MCF 10A (cell line): ENCODE results near the gene HS1BP3. TPM values are rescaled to one million over a fixed set of nuclear protein-coding genes. Genes with fewer than 3 reads are reported as not detected.

Experiments used
- BruUV-seq: library from RNA; stranded (reverse); fragments of 400-500 nt; replicated peaks from 2 replicates; lab custom pipeline; 2021; lab: Mats Ljungman, UMichigan
- CTCF ChIA-PET: fragments of 300-600 bp; sonication (Branson Sonifier 250); formaldehyde crosslinking; extraction: SDS; loops from one replicate; lab custom pipeline; 2021; ENCODE audit warnings: antibody characterized with exemption, inconsistent platforms; lab: Yijun Ruan, JAX
- POLR2A ChIA-PET: fragments of 300-600, 350-650 bp; sonication (Branson Sonifier 250); formaldehyde crosslinking; extraction: SDS; loops from one replicate; lab custom pipeline; 2020; ENCODE audit warnings: antibody characterized with exemption, inconsistent platforms; lab: Yijun Ruan, JAX
- DNase-seq: peaks from one replicate; pipeline ENCODE4 v3.0.0-alpha.2; 2018; ENCODE audit not compliant: unreplicated experiment
- H3K27ac Mint-ChIP-seq: one replicate; pipeline ENCODE4 v1.8.0; 2022; ENCODE audit warnings: mild to moderate bottlenecking, low read depth, mixed read lengths; ENCODE audit not compliant: unreplicated experiment
- H3K27me3 Mint-ChIP-seq: one replicate; pipeline ENCODE4 v1.8.0; 2022; ENCODE audit warnings: mixed read lengths; ENCODE audit not compliant: insufficient read depth, unreplicated experiment
- H3K36me3 Mint-ChIP-seq: one replicate; pipeline ENCODE4 v1.8.0; 2022; ENCODE audit warnings: mild to moderate bottlenecking, moderate library complexity, mixed read lengths; ENCODE audit not compliant: insufficient read depth, unreplicated experiment
- H3K4me1 Mint-ChIP-seq: one replicate; pipeline ENCODE4 v1.8.0; 2022; ENCODE audit warnings: mixed read lengths; ENCODE audit not compliant: insufficient read depth, unreplicated experiment
- H3K4me3 Mint-ChIP-seq: one replicate; pipeline ENCODE4 v1.8.0; 2022; ENCODE audit warnings: mild to moderate bottlenecking, moderate library complexity, mixed read lengths; ENCODE audit not compliant: unreplicated experiment
- H3K9me3 Mint-ChIP-seq: one replicate; pipeline ENCODE4 v1.8.0; 2022; ENCODE audit warnings: mixed read lengths; ENCODE audit not compliant: unreplicated experiment
- intact Hi-C: fragments of 100-400 bp; cut with micrococcal nuclease; formaldehyde crosslinking; loops from 2 replicates; pipeline ENCODE4 v1.14.1; 2022
- total RNA-seq: library from RNA; stranded (reverse); gene quantifications from 2 replicates; pipeline ENCODE4 v1.2.3, GENCODE V29; 2022
- TF ChIP-seq, protein P1 (sequence below): fragments of 200-600 bp; IDR thresholded peaks from one replicate; pipeline ENCODE4 v1.8.0; 2022; ENCODE audit warnings: antibody characterized with exemption, mild to moderate bottlenecking; ENCODE audit not compliant: unreplicated experiment

Gene HS1BP3
- total RNA-seq, 1 experiment from 2014 or later: 10.0 TPM

DNA sequence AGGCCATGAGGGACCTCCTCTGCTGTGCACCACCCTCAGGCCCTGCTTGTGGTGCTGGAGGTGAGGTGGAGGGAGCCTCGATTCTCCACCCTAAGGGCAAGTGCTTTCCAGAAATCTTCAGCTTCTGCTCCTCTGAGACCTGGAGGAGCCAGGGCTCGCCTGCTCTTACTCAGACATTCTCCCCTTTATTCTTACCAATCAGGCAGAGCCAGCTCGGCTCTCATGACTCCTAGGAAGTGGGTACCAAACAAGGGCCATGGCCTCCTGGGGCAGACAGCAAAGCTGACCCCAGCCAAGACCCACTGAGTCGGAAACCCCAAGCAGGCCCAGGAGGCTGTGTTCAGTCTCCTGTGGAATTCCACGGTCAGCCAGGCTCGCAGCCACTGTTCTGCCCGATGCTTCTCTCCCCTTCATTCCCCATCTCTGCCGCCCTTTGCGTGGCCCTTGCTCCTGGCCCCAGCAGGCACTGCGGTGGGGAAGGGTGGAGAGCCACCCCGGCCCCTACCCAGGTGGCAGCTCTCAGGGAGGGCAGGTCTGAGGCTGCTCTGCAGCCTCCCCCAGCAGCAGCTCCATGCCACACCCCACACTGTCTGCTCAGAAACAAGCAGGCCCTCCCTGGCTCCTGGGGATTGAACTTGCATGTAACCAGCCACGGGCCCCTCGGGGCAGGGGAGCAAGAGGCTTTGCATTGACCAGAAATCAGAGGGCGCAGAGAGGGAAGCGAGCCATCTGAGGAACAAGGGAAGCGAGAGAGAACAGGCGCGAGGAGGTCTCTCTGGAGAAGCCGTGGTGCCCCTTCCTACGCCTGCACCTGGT is 24.0 kb downstream of the HS1BP3 start:
- Mint-ChIP-seq H3K36me3 (peaks cover 13% of the 10 kb centered on the region), H3K4me1 (no peaks in the 10 kb centered on the region), H3K4me3 (no peak overlapping the region), H3K27ac (no peak overlapping the region), H3K27me3 (no peaks in the 10 kb centered on the region), H3K9me3 (no peaks in the 10 kb centered on the region)
- POLR2A ChIA-PET: interaction anchor here (1.1 kb wide), 1 partner anchor 14 kb away, joined by 4 read pairs; no protein-coding TSS in a partner anchor
- DNase-seq: no peak
- no TSS peak for BruUV-seq
- intact Hi-C loops: no loop called here
- CTCF ChIA-PET: interaction anchor here (0.6 to 3.4 kb wide), 5 partner anchors 9 to 230 kb away, joined by 3 to 15 read pairs (median 3); no protein-coding TSS in a partner anchor
- TF ChIP-seq, protein P1, sequence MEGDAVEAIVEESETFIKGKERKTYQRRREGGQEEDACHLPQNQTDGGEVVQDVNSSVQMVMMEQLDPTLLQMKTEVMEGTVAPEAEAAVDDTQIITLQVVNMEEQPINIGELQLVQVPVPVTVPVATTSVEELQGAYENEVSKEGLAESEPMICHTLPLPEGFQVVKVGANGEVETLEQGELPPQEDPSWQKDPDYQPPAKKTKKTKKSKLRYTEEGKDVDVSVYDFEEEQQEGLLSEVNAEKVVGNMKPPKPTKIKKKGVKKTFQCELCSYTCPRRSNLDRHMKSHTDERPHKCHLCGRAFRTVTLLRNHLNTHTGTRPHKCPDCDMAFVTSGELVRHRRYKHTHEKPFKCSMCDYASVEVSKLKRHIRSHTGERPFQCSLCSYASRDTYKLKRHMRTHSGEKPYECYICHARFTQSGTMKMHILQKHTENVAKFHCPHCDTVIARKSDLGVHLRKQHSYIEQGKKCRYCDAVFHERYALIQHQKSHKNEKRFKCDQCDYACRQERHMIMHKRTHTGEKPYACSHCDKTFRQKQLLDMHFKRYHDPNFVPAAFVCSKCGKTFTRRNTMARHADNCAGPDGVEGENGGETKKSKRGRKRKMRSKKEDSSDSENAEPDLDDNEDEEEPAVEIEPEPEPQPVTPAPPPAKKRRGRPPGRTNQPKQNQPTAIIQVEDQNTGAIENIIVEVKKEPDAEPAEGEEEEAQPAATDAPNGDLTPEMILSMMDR: no peak

DNA sequence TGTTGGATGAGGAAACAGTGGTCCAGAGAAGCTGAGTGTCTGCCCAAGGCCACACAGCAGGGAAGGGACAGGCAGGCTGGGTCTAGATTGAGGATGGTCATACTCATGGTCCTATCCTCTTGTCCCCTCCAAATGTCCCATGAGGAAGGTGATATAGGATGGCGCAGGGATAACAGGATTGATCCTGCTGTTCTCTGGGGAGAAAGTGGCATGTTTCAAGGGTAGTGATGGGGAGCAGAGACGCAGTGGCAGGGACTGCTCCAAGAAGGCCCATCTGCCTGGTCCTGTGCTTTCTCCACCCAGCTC is 24.6 kb downstream of the HS1BP3 start:
- Mint-ChIP-seq H3K27me3 (no peaks in the 10 kb centered on the region), H3K4me1 (no peaks in the 10 kb centered on the region), H3K36me3 (peaks cover 11% of the 10 kb centered on the region), H3K4me3 (no peak overlapping the region), H3K9me3 (no peaks in the 10 kb centered on the region), H3K27ac (no peak overlapping the region)
- BruUV-seq: no TSS peak
- DNase-seq: no peak
- ChIA-PET CTCF (interaction anchor here (0.7 to 3.4 kb wide), 6 partner anchors 10 to 230 kb away, joined by 3 to 15 read pairs (median 4); no protein-coding TSS in a partner anchor), POLR2A (interaction anchor here (1.1 kb wide), 1 partner anchor 13 kb away, joined by 4 read pairs; no protein-coding TSS in a partner anchor)
- TF ChIP-seq, protein P1: no peak
- intact Hi-C loops: no loop called here

DNA sequence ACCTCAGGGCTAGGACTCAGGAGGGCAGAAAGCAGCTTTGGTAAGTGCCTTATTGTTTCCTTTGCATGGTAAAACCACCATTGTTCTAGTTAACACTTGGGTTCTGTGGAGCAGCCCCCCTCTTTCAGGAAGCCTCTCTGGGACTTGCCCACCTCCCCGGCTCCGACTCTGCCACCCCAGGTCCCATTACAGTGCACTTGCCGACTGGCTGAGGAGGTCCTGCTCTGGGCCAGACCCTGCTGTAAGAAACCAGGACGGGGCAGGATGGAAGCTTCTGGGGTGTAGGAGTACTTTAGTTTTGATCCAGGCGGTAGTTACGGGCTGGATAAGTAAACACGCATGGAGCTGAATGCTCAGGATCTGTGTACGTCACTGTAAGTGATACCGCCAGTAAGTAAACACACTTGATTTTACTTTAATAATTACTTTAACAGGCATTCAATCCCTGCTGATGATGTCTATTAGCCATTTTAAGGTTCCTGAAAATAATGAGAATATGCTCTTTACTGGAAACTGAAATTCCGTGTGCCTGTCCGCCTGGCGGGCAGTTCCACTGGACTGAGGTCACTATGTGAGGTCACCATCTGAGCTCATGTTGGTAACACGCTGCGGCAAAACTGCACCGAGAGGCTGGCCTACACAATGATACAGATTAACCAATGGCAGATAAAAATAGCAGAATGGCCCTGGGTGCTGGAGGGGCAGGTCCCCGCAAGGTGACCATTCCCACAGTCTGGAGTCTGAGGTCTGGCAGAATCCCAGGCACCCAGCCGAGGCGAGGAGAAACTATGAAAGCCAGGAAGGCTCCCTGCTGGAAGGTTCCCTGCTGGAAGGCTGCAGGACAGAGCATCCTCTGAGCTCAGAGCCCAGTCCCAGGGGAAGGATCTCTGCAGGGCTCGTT is 25.2 kb downstream of the HS1BP3 start:
- CTCF ChIA-PET: interaction anchor here (0.6 to 3.4 kb wide), 7 partner anchors 11 to 238 kb away, joined by 3 to 15 read pairs (median 5); no protein-coding TSS in a partner anchor
- H3K36me3 Mint-ChIP-seq: peaks cover 11% of the 10 kb centered on the region
- peaks cover 4% of the 10 kb centered on the region for H3K4me1 Mint-ChIP-seq
- POLR2A ChIA-PET: interaction anchor here (1.1 kb wide), 1 partner anchor 13 kb away, joined by 4 read pairs; no protein-coding TSS in a partner anchor
- no peak for DNase-seq
- H3K4me3 Mint-ChIP-seq: no peak overlapping the region
- no peaks in the 10 kb centered on the region for H3K9me3 Mint-ChIP-seq
- H3K27me3 Mint-ChIP-seq: no peaks in the 10 kb centered on the region
- H3K27ac Mint-ChIP-seq: no peak overlapping the region
- BruUV-seq: no TSS peak
- intact Hi-C loops: no loop called here
- TF ChIP-seq, protein P1: no peak
